Measurements from ENCODE around the gene ANAPC13. TPM values are rescaled to one million over a fixed set of nuclear protein-coding genes. Genes with fewer than 3 reads are reported as not detected.

The ANAPC13 gene
- total RNA-seq, 1 donor: 29.6 TPM

DNA sequence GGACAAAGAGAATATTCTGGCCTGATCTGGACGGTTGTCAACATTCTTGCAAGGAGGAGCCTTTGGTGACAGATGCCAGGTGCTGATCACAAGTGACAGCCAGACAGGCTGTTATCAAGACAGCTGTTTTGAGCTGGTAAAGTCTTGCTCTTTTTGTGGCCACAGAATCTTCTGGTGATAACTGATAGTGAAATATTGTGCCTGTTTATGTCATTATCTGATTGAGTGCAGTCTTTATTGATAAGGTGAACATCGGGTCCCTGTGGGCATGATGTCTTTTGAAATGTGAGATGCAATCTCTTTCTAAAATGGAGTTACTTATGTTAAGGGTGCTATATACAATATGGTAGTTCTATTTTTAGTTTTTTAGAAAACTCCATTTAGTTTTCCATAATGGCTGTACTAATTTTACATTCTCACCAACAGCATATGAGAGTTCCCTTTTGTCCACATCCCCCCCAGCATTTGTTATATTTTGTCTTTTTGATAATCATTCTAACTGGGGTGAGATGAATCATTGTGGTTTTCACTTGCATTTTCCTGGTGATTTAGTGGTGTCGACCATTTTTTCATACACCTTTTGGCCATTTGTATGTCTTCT is 10.8 kb upstream of the ANAPC13 start:
- Histone ChIP-seq H3K4me3 (ENCODE audit: low read length) (no peak overlapping the region), H3K27me3 (ENCODE audit: insufficient read depth, low read length) (no peaks in the 10 kb centered on the region), H3K9me3 (ENCODE audit: low read depth, low read length) (no peaks in the 10 kb centered on the region), H3K4me1 (ENCODE audit: insufficient read depth, low read length) (peaks cover 12% of the 10 kb centered on the region)

DNA sequence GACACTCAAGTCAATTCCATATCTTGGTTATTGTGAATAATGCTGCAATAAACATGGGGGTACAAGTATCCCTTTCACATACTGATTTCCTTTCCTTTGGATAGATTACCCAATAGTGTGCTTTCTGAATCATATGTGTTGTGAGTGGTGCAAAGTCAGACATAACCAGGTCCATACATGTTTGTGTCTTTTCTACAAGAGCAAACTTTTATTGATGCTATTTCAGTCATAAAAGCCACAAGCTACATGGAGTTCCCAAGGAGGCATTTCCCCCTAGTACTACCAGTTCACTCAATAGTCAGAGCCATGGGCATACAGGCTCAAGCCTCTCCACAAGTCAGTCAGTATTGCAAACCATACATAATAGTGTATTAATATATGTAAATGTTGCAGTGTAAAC is 10.2 kb upstream of the ANAPC13 start:
- Histone ChIP-seq H3K9me3 (ENCODE audit: low read depth, low read length) (no peaks in the 10 kb centered on the region), H3K27me3 (ENCODE audit: insufficient read depth, low read length) (no peaks in the 10 kb centered on the region), H3K4me3 (ENCODE audit: low read length) (no peak overlapping the region), H3K4me1 (ENCODE audit: insufficient read depth, low read length) (peaks cover 12% of the 10 kb centered on the region)

DNA sequence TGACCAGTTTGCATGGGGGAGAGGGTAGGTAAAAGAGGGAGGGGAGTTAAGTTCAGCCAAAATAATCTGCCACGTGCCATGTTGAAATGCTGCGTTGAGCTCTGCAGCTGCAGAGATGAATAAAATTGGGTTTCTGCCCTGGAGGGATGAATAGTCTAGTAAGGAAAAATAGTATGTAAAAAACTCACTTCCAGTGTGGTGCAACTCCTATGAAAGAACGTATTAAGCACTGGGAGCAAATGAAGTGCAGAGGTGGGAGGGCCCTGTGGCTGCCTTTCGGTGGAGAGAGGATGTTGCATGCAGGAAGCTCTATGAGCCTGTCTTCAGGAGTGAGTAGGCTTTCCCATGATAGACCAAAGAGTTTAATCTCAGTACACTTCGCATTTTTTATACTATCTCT is 8.7 kb upstream of the ANAPC13 start:
- no peaks in the 10 kb centered on the region for H3K27me3 ChIP-seq (ENCODE audit: insufficient read depth, low read length)
- no peak overlapping the region for H3K4me3 ChIP-seq (ENCODE audit: low read length)
- peaks cover 12% of the 10 kb centered on the region for H3K4me1 ChIP-seq (ENCODE audit: insufficient read depth, low read length)
- H3K9me3 ChIP-seq (ENCODE audit: low read depth, low read length): no peaks in the 10 kb centered on the region

DNA sequence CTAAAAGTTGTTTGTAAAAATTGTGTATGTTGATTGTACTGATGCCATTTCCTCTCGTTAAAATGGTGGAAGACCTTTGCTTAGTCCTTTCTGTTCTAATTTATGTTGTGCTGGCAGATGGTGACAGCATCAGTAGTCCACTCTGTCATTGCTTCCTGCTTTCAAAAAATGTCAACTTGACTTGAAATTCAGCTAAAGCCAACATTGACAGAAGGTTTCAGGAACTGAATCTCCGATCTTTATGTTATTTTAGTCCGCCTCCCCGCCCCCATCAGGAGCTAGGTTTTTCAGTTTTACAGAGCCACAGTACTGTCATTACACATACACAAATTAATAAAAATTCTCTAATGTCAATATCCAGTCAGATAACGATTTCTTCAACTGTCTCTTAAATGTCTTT is 1.6 kb upstream of the ANAPC13 start:
- no peaks in the 10 kb centered on the region for H3K27me3 ChIP-seq (ENCODE audit: insufficient read depth, low read length)
- no peaks in the 10 kb centered on the region for H3K9me3 ChIP-seq (ENCODE audit: low read depth, low read length)
- H3K4me1 ChIP-seq (ENCODE audit: insufficient read depth, low read length): peaks cover 41% of the 10 kb centered on the region
- peak overlapping the region; percentile 92 for H3K4me3 ChIP-seq (ENCODE audit: low read length)

DNA sequence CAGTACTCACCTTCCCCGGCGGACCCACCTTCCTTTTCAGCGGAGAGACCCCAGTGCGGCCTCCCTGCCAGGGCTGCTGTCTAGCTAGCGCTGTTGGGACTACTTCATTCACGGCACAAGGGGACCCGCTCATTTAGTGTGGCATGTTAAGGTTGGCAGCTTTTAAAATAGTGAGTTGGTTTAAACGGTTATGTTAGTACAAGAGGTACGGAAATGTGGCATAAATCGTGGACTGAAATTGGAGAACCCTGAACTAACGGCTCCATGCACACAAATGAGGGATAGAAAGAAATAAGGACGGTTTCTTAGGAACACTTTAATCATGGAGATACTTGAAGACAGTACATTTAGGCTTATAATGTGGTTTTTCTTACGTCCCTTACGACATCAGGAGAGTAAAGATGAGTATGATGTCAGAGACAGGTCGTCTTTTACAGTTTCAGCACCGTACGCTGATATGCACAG is 824 bp upstream of the ANAPC13 start:
- Histone ChIP-seq H3K9me3 (ENCODE audit: low read depth, low read length) (no peaks in the 10 kb centered on the region), H3K27me3 (ENCODE audit: insufficient read depth, low read length) (no peaks in the 10 kb centered on the region), H3K4me3 (ENCODE audit: low read length) (peak overlapping the region; percentile 92), H3K4me1 (ENCODE audit: insufficient read depth, low read length) (peaks cover 42% of the 10 kb centered on the region)

DNA sequence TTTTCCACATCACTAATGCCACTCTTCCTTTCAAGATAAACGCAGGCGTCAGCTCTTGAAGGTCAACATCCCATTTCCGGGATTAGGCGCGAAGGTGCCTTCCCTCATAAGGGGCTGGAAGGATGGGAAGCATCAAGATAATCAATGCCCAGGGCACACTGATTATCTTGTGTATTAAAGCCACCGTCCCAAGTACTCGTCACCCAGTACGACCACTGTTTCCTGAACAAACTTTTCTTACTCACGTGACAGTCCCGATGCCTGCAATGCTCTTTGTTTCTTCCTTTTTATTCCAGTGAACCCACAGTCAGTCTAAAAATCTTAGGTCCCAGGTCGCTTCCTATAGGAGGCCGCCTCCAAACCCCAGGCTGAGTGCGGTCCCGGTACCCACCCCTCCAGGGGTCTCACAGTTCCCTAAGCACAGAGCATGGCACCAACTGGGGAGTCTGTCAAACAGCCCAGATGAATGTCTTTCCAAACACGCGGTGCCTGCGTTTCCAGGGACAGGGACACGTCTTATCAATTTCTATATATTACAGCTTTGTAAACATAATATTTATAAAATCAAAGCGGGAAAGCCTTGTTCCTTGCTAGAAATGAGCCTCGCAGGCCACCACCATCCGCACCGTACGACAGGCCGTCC is 589 bp downstream of the ANAPC13 start:
- Histone ChIP-seq H3K9me3 (ENCODE audit: low read depth, low read length) (no peaks in the 10 kb centered on the region), H3K27me3 (ENCODE audit: insufficient read depth, low read length) (no peaks in the 10 kb centered on the region), H3K4me3 (ENCODE audit: low read length) (peak overlapping the region; percentile 92), H3K4me1 (ENCODE audit: insufficient read depth, low read length) (peaks cover 42% of the 10 kb centered on the region)

DNA sequence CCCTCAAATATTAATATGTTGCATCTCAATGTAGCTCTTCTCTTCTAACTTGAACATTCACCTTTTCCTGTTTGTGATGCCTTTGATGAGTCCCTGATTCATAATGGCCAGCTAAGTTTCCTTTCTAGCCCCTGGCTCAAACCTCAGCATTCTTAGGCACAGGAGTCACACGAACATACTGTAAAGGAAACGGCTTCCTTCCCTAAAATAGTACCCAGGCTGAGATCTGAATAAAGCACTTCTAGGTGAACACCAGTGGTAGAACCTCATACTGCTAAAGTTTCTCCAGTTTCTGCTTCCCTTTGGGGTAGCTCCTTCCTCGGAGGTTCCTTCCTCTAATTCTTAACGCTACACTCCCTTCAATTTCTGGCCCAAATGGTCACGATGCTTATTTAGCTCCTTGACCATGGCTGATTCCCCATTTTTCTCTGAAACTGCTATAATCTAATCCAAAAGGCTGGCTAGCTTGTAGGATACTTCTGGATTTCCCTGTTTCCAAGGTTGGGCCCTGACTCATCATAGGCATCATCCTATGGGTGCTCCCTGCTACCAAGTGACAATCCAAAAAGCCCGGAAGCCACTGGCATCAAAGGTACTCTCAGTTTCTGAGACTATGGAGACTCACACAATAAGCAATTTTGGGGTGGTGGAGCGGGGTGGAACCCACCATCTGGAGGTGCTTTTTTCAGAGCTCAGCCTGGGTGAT is 2.4 kb downstream of the ANAPC13 start:
- H3K4me1 ChIP-seq (ENCODE audit: insufficient read depth, low read length): peaks cover 40% of the 10 kb centered on the region
- H3K4me3 ChIP-seq (ENCODE audit: low read length): no peak overlapping the region

DNA sequence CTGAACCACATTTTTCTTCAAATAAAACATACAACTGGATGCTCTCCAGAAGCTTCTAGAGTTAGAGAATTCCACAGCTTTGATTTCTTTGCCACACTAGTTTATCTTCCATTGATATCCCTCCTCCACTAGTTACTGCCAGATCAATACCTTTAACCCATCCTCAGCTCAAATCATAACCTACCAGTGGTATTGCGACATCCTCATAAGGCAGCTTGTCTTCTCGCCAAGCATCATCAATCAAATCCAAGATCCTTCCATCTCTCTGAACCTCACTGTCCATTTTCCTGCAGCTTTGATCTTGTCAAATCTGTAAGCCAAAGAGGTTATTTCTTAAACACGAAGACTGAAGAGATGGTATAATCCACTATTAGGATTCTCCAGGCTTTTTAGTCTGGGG is 3.2 kb downstream of the ANAPC13 start:
- no peaks in the 10 kb centered on the region for H3K9me3 ChIP-seq (ENCODE audit: low read depth, low read length)
- no peaks in the 10 kb centered on the region for H3K27me3 ChIP-seq (ENCODE audit: insufficient read depth, low read length)
- no peak overlapping the region for H3K4me3 ChIP-seq (ENCODE audit: low read length)
- peaks cover 33% of the 10 kb centered on the region for H3K4me1 ChIP-seq (ENCODE audit: insufficient read depth, low read length)

More for the DNA sequence above, 2.4 kb downstream of the ANAPC13 start:
- Histone ChIP-seq H3K9me3 (ENCODE audit: low read depth, low read length) (no peaks in the 10 kb centered on the region), H3K27me3 (ENCODE audit: insufficient read depth, low read length) (no peaks in the 10 kb centered on the region)

DNA sequence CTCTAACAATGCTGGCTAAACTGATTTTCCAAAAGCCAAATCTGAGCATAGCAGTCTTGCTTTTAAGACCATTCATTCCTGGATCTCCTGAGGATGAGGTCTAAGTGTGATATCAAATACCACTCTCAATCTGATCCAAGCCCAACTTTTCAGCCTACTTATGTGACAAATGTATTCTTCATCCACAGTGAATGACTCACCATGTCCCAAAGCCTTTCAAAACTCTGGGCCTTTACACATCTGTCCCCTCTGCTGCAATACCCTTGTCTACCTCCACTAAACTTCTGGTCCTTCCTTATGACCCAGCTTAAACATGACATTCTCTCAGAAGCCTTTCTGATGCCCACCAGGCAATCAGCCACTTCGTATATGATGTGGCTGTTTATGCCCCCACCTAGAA is 4.6 kb downstream of the ANAPC13 start:
- Histone ChIP-seq H3K4me1 (ENCODE audit: insufficient read depth, low read length) (peaks cover 27% of the 10 kb centered on the region), H3K4me3 (ENCODE audit: low read length) (no peak overlapping the region), H3K9me3 (ENCODE audit: low read depth, low read length) (no peaks in the 10 kb centered on the region), H3K27me3 (ENCODE audit: insufficient read depth, low read length) (no peaks in the 10 kb centered on the region)

DNA sequence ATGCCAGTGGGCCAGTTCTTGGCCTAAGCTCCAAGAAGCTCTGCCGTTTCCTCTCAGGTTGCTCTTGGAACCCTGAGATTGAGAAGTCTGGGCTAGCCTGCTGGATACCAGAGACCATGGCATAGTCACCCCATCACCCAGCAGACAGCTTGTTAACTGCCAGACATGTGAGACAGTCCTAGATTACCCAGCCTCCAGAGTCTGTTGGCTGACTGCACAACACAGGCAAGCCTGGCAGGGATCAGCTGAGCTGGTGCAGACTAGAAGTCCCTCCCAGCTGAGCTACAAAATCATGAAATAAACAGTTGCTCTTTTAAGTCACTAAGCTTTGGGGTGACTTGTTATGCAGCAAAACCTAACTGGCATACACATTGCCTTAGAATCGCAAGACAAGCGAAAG is 5.2 kb downstream of the ANAPC13 start:
- H3K4me3 ChIP-seq (ENCODE audit: low read length): no peak overlapping the region
- H3K4me1 ChIP-seq (ENCODE audit: insufficient read depth, low read length): peaks cover 27% of the 10 kb centered on the region
- H3K9me3 ChIP-seq (ENCODE audit: low read depth, low read length): no peaks in the 10 kb centered on the region
- no peaks in the 10 kb centered on the region for H3K27me3 ChIP-seq (ENCODE audit: insufficient read depth, low read length)

DNA sequence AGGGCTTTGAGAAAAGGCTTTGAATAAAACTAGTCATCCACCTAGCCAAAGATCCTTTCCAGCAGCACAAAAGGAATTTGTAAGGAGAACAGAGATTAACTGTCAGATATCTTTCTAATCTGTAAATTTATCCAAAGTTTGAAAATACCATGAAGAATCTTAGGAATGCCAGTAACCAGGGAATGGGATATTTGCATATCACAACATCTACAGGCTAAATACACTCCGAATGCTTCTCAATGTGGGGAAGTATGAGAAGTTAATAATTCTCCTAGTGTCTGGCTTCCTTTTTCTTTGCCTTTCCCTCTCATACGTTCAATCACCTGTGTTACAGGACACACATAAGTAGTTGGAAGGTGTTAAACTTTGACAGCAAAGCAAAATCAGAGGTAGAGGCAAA is 7.8 kb downstream of the ANAPC13 start:
- Histone ChIP-seq H3K4me1 (ENCODE audit: insufficient read depth, low read length) (peaks cover 7% of the 10 kb centered on the region), H3K27me3 (ENCODE audit: insufficient read depth, low read length) (no peaks in the 10 kb centered on the region), H3K4me3 (ENCODE audit: low read length) (no peak overlapping the region), H3K9me3 (ENCODE audit: low read depth, low read length) (no peaks in the 10 kb centered on the region)

DNA sequence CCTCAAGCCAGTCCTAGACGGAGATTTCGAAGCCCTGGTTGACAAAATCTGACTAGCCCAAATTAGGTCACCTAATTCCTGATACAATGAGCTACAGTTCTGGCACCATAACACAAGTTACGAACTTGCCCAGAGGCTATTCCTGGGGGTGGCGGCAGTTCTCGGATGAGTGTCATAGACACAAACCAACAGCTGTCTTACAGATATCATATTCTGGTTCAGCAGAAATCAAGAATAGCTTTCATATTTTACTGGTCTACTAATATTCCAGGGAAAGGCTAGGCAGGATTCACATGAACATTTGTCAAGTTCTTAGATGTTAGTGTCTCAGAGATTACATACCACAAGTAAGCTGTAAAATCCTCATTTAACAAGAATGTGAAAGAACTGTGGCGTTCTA is 8.8 kb downstream of the ANAPC13 start:
- H3K9me3 ChIP-seq (ENCODE audit: low read depth, low read length): no peaks in the 10 kb centered on the region
- H3K4me1 ChIP-seq (ENCODE audit: insufficient read depth, low read length): no peaks in the 10 kb centered on the region
- H3K27me3 ChIP-seq (ENCODE audit: insufficient read depth, low read length): no peaks in the 10 kb centered on the region
- no peak overlapping the region for H3K4me3 ChIP-seq (ENCODE audit: low read length)

DNA sequence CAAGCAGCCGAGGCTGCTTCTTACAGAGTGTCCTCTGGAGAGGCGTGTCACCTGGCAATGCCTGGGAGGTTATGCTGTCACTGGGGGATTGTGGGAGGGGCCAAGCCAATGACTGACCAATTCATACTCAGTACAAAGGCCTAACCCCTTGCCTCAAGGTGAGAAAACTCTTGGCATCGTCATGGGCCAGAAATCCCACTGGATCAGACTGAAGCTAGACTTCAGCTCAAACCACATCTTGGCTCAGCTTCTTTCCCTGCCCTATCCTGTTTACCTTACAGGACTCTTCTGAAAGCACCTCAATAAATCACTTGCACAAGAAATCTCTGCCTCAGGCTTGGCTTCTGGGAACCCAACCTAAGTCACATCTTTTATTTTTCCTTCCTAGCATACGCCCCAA is 9.5 kb downstream of the ANAPC13 start:
- Histone ChIP-seq H3K4me3 (ENCODE audit: low read length) (no peak overlapping the region), H3K27me3 (ENCODE audit: insufficient read depth, low read length) (no peaks in the 10 kb centered on the region), H3K4me1 (ENCODE audit: insufficient read depth, low read length) (no peaks in the 10 kb centered on the region), H3K9me3 (ENCODE audit: low read depth, low read length) (no peaks in the 10 kb centered on the region)

DNA sequence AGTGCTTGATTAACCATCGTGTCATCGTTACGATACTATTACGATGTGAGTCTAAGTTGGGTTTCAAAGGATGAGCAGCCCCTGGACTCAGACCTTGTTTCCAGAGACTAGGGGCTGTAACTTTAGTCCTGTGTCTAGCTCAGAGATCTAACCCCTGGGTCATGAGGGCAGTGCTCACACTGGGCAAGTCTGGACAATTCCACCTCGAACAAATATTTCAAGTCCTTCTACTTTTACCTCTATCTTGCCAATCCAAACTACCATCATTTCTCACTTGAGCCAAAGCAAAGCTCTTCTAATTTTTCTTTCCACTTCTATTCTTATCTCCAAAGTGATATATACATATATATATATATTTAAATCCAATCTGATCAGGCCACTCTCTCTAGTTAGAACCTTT is 10.8 kb downstream of the ANAPC13 start:
- H3K9me3 ChIP-seq (ENCODE audit: low read depth, low read length): no peaks in the 10 kb centered on the region
- H3K4me1 ChIP-seq (ENCODE audit: insufficient read depth, low read length): no peaks in the 10 kb centered on the region
- H3K27me3 ChIP-seq (ENCODE audit: insufficient read depth, low read length): no peaks in the 10 kb centered on the region
- H3K4me3 ChIP-seq (ENCODE audit: low read length): no peak overlapping the region

DNA sequence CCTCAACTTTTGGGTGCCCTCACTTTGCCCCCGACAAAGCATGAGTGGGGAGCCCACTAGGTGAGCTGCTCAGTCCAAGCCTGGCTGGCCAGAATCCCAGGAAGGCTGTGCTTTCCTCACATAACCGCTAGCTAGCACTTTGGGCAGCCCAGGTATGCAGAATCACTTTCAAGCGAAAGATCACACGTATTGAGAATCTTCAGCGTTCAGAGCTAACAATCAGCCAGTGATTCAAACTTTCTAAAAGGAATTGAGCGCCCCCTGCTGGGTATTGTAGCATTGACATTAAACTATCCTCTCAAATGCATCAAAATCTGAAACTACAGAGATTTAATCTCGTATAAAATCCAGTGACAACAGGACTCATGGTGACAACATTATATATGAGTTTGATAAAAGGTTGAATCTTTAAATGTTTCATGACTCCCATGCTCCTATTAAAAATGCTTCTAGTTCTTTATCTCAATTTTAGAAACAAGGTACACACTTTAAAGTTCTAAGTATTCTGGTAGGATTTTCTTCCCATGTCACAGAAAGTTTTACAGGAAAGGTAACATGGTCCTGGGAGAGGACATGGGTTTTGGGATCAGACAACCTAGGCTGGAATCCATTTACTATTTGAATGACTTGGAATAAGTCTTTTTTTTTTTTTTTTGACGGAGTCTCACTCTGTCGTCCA is 11.8 kb downstream of the ANAPC13 start:
- Histone ChIP-seq H3K27me3 (ENCODE audit: insufficient read depth, low read length) (no peaks in the 10 kb centered on the region), H3K4me3 (ENCODE audit: low read length) (no peak overlapping the region), H3K9me3 (ENCODE audit: low read depth, low read length) (no peaks in the 10 kb centered on the region), H3K4me1 (ENCODE audit: insufficient read depth, low read length) (no peaks in the 10 kb centered on the region)

Measured in mononuclear cell (primary cell).